K562 (cell line): ENCODE data around the gene GALP. TPM values are rescaled to one million over a fixed set of nuclear protein-coding genes. Genes with fewer than 3 reads are reported as not detected.
A peak's percentile ranks its signal among the peaks of the same experiment; 100 is the strongest.

Experiments used
- CREB1 ChIP-seq, 2 experiments: sonication (generic) in 1 of 2; formaldehyde crosslinking in 1 of 2; IDR thresholded peaks; 2 replicates each; pipeline versions ENCODE4 v1.6.1 to v1.8.0; 2012 to 2022; ENCODE audit warnings: inconsistent platforms in 1 of 2, mild to moderate bottlenecking in 1 of 2, missing genetic modification reagents in 1 of 2, moderate library complexity in 1 of 2
- E2F8 ChIP-seq: fragments of 450-650 bp; IDR thresholded peaks from 2 replicates; pipeline ENCODE4 v1.7.1; 2018; ENCODE audit warnings: mild to moderate bottlenecking, low read depth; ENCODE audit not compliant: partially characterized antibody
- ETV1 ChIP-seq: fragments of 450-650 bp; conservative IDR thresholded peaks from 2 replicates; pipeline ENCODE4 v1.6.1; 2016; ENCODE audit warnings: missing genetic modification characterization, control low read depth, low read depth, missing compliant biosample characterization
- HES1 ChIP-seq: fragments of 450-650 bp; IDR thresholded peaks from 2 replicates; pipeline ENCODE4 v1.6.1; 2016; ENCODE audit warnings: low read depth, mild to moderate bottlenecking, moderate library complexity
- RBM22 ChIP-seq: fragments of 200-400 bp; formaldehyde crosslinking; IDR thresholded peaks from 2 replicates; pipeline ENCODE4 v1.6.1; 2018; ENCODE audit warnings: low read length, low read depth; ENCODE audit not compliant: poor library complexity, severe bottlenecking
- ZKSCAN3 ChIP-seq: fragments of 250-450 bp; sonication (Bioruptor Pico); IDR thresholded peaks from 2 replicates; pipeline ENCODE4 v1.4.0; 2020
- ZNF561 ChIP-seq: fragments of 450-650 bp; formaldehyde crosslinking; conservative IDR thresholded peaks from 2 replicates; pipeline ENCODE4 v1.4.0; 2020; ENCODE audit warnings: mild to moderate bottlenecking, moderate library complexity
- ZNF586 ChIP-seq: fragments of 450-650 bp; formaldehyde crosslinking; conservative IDR thresholded peaks from 2 replicates; pipeline ENCODE4 v1.4.0; 2020; ENCODE audit warnings: mild to moderate bottlenecking, moderate library complexity
- ZNF79 ChIP-seq: fragments of 250-450 bp; sonication (Bioruptor Pico); IDR thresholded peaks from 2 replicates; pipeline ENCODE4 v1.4.0; 2020; ENCODE audit warnings: low read depth, mild to moderate bottlenecking, moderate library complexity
- polyA plus RNA-seq, 8 experiments: library from polyadenylated mRNA; depleted of rRNA in 4 of 8; stranded (reverse) in 5 of 8; unstranded in 3 of 8; fragments of >200 nt; fragmentation: Nextera tagmentation in 2 of 8; fragmentation: Illumina TruSeq in 1 of 8; extraction: Ambion mirVana in 2 of 8; extraction: Trizol in 1 of 8; gene quantifications; 2 replicates each; pipeline versions ENCODE4 v1.2.1 to v1.2.3, GENCODE V29; 2011 to 2014; ENCODE audit warnings: inconsistent platforms in 1 of 8, missing spikeins in 1 of 8
- total RNA-seq, 7 experiments: library from RNA; depleted of rRNA in 6 of 7; stranded (reverse); fragments of >200 nt in 6 of 7; fragmentation: Illumina TruSeq in 2 of 7; extraction: Trizol in 2 of 7; gene quantifications; 2 replicates each; pipeline versions ENCODE4 v1.2.1 to v1.2.3, GENCODE V29; 2011 to 2021; ENCODE audit warnings: low replicate concordance in 1 of 7
- TF ChIP-seq, protein P1 (sequence below): fragments of 450-650 bp; IDR thresholded peaks from 2 replicates; pipeline ENCODE4 v1.6.1; 2016; ENCODE audit warnings: low read depth
- TF ChIP-seq, protein P2 (sequence below): fragments of 200-800 bp; sonication (Bioruptor generic); IDR thresholded peaks from 2 replicates; pipeline ENCODE4 v1.6.1; 2016; ENCODE audit warnings: missing genetic modification characterization, missing compliant biosample characterization

The GALP gene
- total and polyA plus RNA-seq, 9 of the 15 experiments (the other 6 are each of a cell fraction or from before 2014, with no cell fraction given): not detected

DNA sequence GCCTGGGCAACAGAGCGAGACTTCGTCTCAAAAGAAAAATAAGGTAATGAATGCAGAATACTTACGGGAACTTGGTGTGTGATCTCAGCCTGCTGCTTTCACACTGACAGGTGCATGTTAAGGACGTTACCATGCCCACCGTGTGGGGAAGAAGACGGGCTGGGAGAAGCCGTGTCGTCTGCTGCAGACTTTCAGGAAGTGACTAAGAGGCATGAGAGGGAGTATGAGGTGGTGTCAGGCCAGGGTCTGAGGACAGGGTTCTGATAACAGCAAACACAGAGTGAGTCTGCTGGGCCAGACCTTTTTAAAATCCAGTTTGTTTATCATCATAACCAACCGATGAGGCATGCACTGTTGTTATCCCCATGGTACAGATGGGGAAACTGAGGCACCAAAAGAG lies 13.6 kb upstream of the GALP start (continued):
- TF ChIP-seq E2F8 (no peak), RBM22 (no peak), ZNF79 (CRISPR knock-in tag) (no peak), ZNF561 (no peak), ZNF586 (CRISPR knock-in tag) (no peak), ZKSCAN3 (CRISPR knock-in tag) (no peak), HES1 (no peak), ETV1 (tag) (peak; percentile 63), CREB1 (IDR thresholded peaks at IDR 0.05) (no peak), CREB1 (CRISPR knock-in tag; IDR thresholded peaks at IDR 0.05) (no peak)
- TF ChIP-seq, protein P1, sequence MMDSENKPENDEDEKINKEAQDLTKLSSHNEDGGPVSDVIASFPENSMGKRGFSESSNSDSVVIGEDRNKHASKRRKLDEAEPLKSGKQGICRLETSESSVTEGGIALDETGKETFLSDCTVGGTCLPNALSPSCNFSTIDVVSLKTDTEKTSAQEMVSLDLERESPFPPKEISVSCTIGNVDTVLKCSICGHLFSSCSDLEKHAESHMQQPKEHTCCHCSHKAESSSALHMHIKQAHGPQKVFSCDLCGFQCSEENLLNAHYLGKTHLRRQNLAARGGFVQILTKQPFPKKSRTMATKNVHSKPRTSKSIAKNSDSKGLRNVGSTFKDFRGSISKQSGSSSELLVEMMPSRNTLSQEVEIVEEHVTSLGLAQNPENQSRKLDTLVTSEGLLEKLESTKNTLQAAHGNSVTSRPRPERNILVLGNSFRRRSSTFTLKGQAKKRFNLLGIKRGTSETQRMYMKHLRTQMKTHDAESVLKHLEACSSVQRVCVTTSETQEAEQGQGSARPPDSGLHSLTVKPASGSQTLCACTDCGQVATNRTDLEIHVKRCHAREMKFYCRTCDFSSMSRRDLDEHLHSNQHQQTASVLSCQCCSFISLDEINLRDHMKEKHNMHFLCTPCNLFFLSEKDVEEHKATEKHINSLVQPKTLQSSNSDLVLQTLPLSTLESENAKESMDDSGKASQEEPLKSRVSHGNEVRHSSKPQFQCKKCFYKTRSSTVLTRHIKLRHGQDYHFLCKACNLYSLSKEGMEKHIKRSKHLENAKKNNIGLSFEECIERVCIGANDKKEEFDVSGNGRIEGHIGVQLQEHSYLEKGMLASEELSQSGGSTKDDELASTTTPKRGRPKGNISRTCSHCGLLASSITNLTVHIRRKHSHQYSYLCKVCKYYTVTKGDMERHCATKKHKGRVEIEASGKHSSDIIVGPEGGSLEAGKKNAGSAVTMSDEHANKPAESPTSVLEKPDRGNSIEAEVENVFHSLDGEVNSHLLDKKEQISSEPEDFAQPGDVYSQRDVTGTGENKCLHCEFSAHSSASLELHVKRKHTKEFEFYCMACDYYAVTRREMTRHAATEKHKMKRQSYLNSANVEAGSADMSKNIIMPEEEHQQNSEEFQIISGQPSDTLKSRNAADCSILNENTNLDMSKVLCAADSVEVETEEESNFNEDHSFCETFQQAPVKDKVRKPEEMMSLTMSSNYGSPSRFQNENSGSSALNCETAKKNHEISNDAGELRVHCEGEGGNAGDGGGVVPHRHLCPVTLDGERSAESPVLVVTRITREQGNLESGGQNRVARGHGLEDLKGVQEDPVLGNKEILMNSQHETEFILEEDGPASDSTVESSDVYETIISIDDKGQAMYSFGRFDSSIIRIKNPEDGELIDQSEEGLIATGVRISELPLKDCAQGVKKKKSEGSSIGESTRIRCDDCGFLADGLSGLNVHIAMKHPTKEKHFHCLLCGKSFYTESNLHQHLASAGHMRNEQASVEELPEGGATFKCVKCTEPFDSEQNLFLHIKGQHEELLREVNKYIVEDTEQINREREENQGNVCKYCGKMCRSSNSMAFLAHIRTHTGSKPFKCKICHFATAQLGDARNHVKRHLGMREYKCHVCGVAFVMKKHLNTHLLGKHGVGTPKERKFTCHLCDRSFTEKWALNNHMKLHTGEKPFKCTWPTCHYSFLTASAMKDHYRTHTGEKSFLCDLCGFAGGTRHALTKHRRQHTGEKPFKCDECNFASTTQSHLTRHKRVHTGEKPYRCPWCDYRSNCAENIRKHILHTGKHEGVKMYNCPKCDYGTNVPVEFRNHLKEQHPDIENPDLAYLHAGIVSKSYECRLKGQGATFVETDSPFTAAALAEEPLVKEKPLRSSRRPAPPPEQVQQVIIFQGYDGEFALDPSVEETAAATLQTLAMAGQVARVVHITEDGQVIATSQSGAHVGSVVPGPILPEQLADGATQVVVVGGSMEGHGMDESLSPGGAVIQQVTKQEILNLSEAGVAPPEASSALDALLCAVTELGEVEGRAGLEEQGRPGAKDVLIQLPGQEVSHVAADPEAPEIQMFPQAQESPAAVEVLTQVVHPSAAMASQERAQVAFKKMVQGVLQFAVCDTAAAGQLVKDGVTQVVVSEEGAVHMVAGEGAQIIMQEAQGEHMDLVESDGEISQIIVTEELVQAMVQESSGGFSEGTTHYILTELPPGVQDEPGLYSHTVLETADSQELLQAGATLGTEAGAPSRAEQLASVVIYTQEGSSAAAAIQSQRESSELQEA: no peak
- TF ChIP-seq, protein P2, sequence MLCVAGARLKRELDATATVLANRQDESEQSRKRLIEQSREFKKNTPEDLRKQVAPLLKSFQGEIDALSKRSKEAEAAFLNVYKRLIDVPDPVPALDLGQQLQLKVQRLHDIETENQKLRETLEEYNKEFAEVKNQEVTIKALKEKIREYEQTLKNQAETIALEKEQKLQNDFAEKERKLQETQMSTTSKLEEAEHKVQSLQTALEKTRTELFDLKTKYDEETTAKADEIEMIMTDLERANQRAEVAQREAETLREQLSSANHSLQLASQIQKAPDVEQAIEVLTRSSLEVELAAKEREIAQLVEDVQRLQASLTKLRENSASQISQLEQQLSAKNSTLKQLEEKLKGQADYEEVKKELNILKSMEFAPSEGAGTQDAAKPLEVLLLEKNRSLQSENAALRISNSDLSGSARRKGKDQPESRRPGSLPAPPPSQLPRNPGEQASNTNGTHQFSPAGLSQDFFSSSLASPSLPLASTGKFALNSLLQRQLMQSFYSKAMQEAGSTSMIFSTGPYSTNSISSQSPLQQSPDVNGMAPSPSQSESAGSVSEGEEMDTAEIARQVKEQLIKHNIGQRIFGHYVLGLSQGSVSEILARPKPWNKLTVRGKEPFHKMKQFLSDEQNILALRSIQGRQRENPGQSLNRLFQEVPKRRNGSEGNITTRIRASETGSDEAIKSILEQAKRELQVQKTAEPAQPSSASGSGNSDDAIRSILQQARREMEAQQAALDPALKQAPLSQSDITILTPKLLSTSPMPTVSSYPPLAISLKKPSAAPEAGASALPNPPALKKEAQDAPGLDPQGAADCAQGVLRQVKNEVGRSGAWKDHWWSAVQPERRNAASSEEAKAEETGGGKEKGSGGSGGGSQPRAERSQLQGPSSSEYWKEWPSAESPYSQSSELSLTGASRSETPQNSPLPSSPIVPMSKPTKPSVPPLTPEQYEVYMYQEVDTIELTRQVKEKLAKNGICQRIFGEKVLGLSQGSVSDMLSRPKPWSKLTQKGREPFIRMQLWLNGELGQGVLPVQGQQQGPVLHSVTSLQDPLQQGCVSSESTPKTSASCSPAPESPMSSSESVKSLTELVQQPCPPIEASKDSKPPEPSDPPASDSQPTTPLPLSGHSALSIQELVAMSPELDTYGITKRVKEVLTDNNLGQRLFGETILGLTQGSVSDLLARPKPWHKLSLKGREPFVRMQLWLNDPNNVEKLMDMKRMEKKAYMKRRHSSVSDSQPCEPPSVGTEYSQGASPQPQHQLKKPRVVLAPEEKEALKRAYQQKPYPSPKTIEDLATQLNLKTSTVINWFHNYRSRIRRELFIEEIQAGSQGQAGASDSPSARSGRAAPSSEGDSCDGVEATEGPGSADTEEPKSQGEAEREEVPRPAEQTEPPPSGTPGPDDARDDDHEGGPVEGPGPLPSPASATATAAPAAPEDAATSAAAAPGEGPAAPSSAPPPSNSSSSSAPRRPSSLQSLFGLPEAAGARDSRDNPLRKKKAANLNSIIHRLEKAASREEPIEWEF (CRISPR knock-in tag): no peak
